ENCODE measurements around the gene PDGFC.

Gene PDGFC

DNA sequence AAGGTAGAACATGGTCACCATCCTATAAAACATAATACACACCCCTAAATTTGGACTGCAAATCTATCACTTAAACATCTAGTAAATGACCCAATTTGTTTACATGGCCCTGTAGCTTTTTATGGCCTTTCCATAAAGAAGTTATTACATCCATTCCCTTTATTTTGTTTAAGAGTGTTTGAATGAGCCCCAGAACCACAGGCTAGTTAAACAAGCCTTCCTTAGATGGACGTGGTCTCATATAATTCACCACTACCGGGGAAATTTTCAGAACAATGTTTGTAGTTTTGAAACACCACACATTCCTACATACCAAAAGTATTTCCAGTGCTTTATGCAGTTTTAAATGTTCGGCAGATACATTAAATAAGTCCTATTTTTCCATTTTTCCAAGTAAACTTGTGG lies 12.3 kb downstream of the PDGFC start:
- DNase-seq (no peak), ATAC-seq (ENCODE audit: insufficient read depth, low read depth) (no peak)
- Histone ChIP-seq H3K4me1 (ENCODE audit: insufficient read depth, low read length) (no peaks in the 10 kb centered on the region), H4K20me1 (ENCODE audit: insufficient read depth, low read length) (no peaks in the 10 kb centered on the region), H3K9me3 (ENCODE audit: insufficient read depth, low read length, severe bottlenecking) (no peaks in the 10 kb centered on the region), H3K27ac (ENCODE audit: low read length) (no peak overlapping the region), H3K4me3 (ENCODE audit: low read depth in 1 of 2, low read length in 2 of 2) (no peak overlapping the region), H3K36me3 (ENCODE audit: insufficient read depth, low read length) (no peaks in the 10 kb centered on the region), H2AFZ (ENCODE audit: low read depth, low read length) (no peak overlapping the region), H3K27me3 (ENCODE audit: insufficient read depth, low read length, poor library complexity) (no peaks in the 10 kb centered on the region), H3K4me2 (ENCODE audit: insufficient read depth, low read length) (no peak overlapping the region), H3K79me2 (ENCODE audit: insufficient read depth, low read length) (no peaks in the 10 kb centered on the region), H3K9ac (ENCODE audit: low read depth, low read length) (no peak overlapping the region)
- TF ChIP-seq EZH2 (IDR thresholded peaks at IDR 0.05; ENCODE audit: borderline replicate concordance, low read depth, low read length, severe bottlenecking): no peak
- TF ChIP-seq, protein P1, sequence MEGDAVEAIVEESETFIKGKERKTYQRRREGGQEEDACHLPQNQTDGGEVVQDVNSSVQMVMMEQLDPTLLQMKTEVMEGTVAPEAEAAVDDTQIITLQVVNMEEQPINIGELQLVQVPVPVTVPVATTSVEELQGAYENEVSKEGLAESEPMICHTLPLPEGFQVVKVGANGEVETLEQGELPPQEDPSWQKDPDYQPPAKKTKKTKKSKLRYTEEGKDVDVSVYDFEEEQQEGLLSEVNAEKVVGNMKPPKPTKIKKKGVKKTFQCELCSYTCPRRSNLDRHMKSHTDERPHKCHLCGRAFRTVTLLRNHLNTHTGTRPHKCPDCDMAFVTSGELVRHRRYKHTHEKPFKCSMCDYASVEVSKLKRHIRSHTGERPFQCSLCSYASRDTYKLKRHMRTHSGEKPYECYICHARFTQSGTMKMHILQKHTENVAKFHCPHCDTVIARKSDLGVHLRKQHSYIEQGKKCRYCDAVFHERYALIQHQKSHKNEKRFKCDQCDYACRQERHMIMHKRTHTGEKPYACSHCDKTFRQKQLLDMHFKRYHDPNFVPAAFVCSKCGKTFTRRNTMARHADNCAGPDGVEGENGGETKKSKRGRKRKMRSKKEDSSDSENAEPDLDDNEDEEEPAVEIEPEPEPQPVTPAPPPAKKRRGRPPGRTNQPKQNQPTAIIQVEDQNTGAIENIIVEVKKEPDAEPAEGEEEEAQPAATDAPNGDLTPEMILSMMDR (IDR thresholded peaks at IDR 0.05; ENCODE audit: borderline replicate concordance, extremely low read depth, low read length, poor library complexity, severe bottlenecking): no peak

- TF ChIP-seq EZH2 (IDR thresholded peaks at IDR 0.05; ENCODE audit: borderline replicate concordance, low read depth, low read length, severe bottlenecking): no peak
- TF ChIP-seq, protein P1 (IDR thresholded peaks at IDR 0.05; ENCODE audit: borderline replicate concordance, extremely low read depth, low read length, poor library complexity, severe bottlenecking): no peak
- ATAC-seq (ENCODE audit: insufficient read depth, low read depth): no peak
- H3K4me3 ChIP-seq (ENCODE audit: low read depth in 1 of 2, low read length in 2 of 2): no peak overlapping the region
- H4K20me1 ChIP-seq (ENCODE audit: insufficient read depth, low read length): no peaks in the 10 kb centered on the region
- no peaks in the 10 kb centered on the region for H3K4me1 ChIP-seq (ENCODE audit: insufficient read depth, low read length)
- no peak for DNase-seq
- H3K27ac ChIP-seq (ENCODE audit: low read length): no peak overlapping the region
- no peak overlapping the region for H2AFZ ChIP-seq (ENCODE audit: low read depth, low read length)
- no peaks in the 10 kb centered on the region for H3K36me3 ChIP-seq (ENCODE audit: insufficient read depth, low read length)
- no peak overlapping the region for H3K4me2 ChIP-seq (ENCODE audit: insufficient read depth, low read length)
- H3K79me2 ChIP-seq (ENCODE audit: insufficient read depth, low read length): no peaks in the 10 kb centered on the region
- no peaks in the 10 kb centered on the region for H3K27me3 ChIP-seq (ENCODE audit: insufficient read depth, low read length, poor library complexity)
- H3K9me3 ChIP-seq (ENCODE audit: insufficient read depth, low read length, severe bottlenecking): no peaks in the 10 kb centered on the region
- no peak overlapping the region for H3K9ac ChIP-seq (ENCODE audit: low read depth, low read length)
These were observed 13.1 kb downstream of the PDGFC start for GRCh38 chr4:156958276-156959074.

DNA sequence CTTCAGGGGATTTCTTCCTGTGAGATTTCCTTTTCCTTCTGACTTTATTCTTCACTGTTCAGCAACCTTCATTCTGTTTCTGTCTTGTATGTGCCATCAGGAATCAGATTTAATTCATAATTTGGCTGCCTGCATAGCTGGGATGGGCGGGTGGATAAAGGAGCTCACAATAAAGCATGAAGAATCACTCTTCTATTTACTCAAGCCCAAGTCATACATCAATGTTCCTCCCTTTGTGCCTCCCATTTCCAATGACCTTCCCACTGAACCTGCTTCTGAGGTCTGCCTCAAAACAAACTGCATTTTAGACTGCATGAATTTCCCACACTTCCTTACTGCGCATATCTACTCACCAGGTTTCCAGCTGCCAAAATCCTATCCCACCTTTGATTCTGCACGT lies 14.0 kb downstream of the PDGFC start:
- Histone ChIP-seq H3K4me2 (ENCODE audit: insufficient read depth, low read length) (no peak overlapping the region), H3K4me1 (ENCODE audit: insufficient read depth, low read length) (no peaks in the 10 kb centered on the region), H3K9ac (ENCODE audit: low read depth, low read length) (no peak overlapping the region), H3K27ac (ENCODE audit: low read length) (no peak overlapping the region), H3K4me3 (ENCODE audit: low read depth in 1 of 2, low read length in 2 of 2) (no peak overlapping the region), H3K79me2 (ENCODE audit: insufficient read depth, low read length) (no peaks in the 10 kb centered on the region), H3K9me3 (ENCODE audit: insufficient read depth, low read length, severe bottlenecking) (no peaks in the 10 kb centered on the region), H2AFZ (ENCODE audit: low read depth, low read length) (no peak overlapping the region), H3K27me3 (ENCODE audit: insufficient read depth, low read length, poor library complexity) (no peaks in the 10 kb centered on the region), H3K36me3 (ENCODE audit: insufficient read depth, low read length) (no peaks in the 10 kb centered on the region), H4K20me1 (ENCODE audit: insufficient read depth, low read length) (no peaks in the 10 kb centered on the region)
- no peak for DNase-seq
- ATAC-seq (ENCODE audit: insufficient read depth, low read depth): no peak
- TF ChIP-seq, protein P1 (IDR thresholded peaks at IDR 0.05; ENCODE audit: borderline replicate concordance, extremely low read depth, low read length, poor library complexity, severe bottlenecking): no peak
- TF ChIP-seq EZH2 (IDR thresholded peaks at IDR 0.05; ENCODE audit: borderline replicate concordance, low read depth, low read length, severe bottlenecking): no peak

All from DND-41 (cell line).